ENCODE measurements around the gene PSKH1. TPM values are rescaled to one million over a fixed set of nuclear protein-coding genes. Genes with fewer than 3 reads are reported as not detected.
"Not testable (repeated sequence)": the region's sequence is repeated elsewhere in the genome, so short reads cannot be mapped to it uniquely, and the experiment has no call there.

PSKH1 gene
- total and polyA plus RNA-seq, 2 donors from 2014 or later = 23.6 to 33.2 TPM

DNA sequence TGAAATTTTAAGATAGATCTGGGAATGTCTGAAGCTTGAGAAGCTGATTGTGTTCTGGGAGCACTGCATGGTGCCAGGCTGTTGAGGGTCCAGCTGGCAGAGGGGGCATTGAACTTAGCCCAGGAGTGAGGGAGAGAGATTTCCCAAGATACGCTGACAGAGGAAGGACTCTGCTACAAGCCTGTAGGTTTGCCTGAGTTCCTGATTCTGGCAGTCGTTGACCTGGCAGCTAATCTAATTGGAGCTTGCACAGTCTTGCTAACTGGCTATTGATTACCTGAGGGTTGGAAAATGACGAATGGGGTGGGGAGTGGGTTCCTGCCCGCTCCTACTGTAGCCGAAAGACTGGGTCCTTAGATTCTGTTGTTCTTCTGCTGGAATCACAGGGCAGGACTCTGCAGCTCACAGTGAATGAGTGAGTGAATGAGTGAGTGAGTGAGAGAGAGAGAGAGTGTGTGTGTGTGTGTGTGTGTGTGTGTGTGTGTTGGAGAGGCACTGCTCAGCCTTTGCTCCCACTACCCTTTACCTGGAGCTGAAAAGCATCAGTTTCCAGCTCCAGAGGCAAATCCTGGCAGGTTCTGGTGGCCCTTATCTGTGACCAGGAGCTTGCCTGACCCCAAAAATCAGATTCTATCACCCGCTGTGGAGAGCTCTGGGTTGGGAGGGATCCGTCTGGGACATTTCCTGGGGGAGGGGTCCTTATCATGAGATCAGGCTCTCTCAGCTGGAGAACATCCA lies 21.9 kb downstream of the PSKH1 start:
- H3K4me3 ChIP-seq (ENCODE audit: low read length in 3 of 3) = no peak overlapping the region
- TF ChIP-seq, protein P1, sequence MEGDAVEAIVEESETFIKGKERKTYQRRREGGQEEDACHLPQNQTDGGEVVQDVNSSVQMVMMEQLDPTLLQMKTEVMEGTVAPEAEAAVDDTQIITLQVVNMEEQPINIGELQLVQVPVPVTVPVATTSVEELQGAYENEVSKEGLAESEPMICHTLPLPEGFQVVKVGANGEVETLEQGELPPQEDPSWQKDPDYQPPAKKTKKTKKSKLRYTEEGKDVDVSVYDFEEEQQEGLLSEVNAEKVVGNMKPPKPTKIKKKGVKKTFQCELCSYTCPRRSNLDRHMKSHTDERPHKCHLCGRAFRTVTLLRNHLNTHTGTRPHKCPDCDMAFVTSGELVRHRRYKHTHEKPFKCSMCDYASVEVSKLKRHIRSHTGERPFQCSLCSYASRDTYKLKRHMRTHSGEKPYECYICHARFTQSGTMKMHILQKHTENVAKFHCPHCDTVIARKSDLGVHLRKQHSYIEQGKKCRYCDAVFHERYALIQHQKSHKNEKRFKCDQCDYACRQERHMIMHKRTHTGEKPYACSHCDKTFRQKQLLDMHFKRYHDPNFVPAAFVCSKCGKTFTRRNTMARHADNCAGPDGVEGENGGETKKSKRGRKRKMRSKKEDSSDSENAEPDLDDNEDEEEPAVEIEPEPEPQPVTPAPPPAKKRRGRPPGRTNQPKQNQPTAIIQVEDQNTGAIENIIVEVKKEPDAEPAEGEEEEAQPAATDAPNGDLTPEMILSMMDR (IDR thresholded peaks at IDR 0.05; ENCODE audit: borderline replicate concordance, extremely low read depth, insufficient read depth) = no peak

DNA sequence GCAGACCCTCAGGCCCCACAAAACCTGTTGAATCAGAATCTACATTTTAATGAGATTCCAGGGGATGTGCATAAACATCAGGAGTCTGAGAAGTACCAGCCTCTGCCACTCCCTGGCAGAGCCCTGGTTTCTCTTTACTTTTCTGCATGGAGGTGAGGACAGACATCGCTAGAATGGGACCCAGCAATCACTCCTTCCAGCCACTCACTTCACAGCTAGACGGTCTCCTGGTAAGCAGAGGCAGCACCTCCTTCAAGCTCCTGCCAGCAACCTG lies 22.4 kb downstream of the PSKH1 start:
- H3K9ac ChIP-seq (ENCODE audit: low read length in 3 of 3); H3K9me3 ChIP-seq (ENCODE audit: control insufficient read depth in 2 of 3, insufficient read depth in 1 of 3, low read length in 3 of 3); intact Hi-C loops (cut with DNase I); H3K27me3 ChIP-seq (ENCODE audit: control insufficient read depth, insufficient read depth, low read length); H3K27ac ChIP-seq (ENCODE audit: low read depth in 2 of 2, low read length in 2 of 2); DNase-seq; H3K4me3 ChIP-seq (ENCODE audit: low read length in 3 of 3); FAIRE-seq: not testable (repeated sequence)
- Histone ChIP-seq H3K4me1 (ENCODE audit: control insufficient read depth in 2 of 3, insufficient read depth in 2 of 3, low read depth in 1 of 3, low read length in 3 of 3) (peaks cover 0 to 21% (median 17%) of the 10 kb centered on the region in 3 donors), H3K36me3 (ENCODE audit: control insufficient read depth in 2 of 3, insufficient read depth in 3 of 3, low read length in 3 of 3) (peaks cover 0 to 18% (median 6%) of the 10 kb centered on the region in 3 donors)

More for the DNA sequence above, 21.9 kb downstream of the PSKH1 start:
- no peak overlapping the region for H3K27ac ChIP-seq (ENCODE audit: low read depth in 2 of 2, low read length in 2 of 2)
- no peaks in the 10 kb centered on the region for H3K9me3 ChIP-seq (ENCODE audit: control insufficient read depth in 2 of 3, insufficient read depth in 1 of 3, low read length in 3 of 3)
- H3K4me1 ChIP-seq (ENCODE audit: control insufficient read depth in 2 of 3, insufficient read depth in 2 of 3, low read depth in 1 of 3, low read length in 3 of 3) = peaks cover 0 to 21% (median 17%) of the 10 kb centered on the region in 3 donors
- intact Hi-C loops (cut with DNase I) = no loop called here
- H3K27me3 ChIP-seq (ENCODE audit: control insufficient read depth, insufficient read depth, low read length) = no peaks in the 10 kb centered on the region
- no peak for FAIRE-seq
- H3K9ac ChIP-seq (ENCODE audit: low read length in 3 of 3) = no peak overlapping the region
- DNase-seq = no peak
- H3K36me3 ChIP-seq (ENCODE audit: control insufficient read depth in 2 of 3, insufficient read depth in 3 of 3, low read length in 3 of 3) = peaks cover 0 to 18% (median 11%) of the 10 kb centered on the region in 3 donors

DNA sequence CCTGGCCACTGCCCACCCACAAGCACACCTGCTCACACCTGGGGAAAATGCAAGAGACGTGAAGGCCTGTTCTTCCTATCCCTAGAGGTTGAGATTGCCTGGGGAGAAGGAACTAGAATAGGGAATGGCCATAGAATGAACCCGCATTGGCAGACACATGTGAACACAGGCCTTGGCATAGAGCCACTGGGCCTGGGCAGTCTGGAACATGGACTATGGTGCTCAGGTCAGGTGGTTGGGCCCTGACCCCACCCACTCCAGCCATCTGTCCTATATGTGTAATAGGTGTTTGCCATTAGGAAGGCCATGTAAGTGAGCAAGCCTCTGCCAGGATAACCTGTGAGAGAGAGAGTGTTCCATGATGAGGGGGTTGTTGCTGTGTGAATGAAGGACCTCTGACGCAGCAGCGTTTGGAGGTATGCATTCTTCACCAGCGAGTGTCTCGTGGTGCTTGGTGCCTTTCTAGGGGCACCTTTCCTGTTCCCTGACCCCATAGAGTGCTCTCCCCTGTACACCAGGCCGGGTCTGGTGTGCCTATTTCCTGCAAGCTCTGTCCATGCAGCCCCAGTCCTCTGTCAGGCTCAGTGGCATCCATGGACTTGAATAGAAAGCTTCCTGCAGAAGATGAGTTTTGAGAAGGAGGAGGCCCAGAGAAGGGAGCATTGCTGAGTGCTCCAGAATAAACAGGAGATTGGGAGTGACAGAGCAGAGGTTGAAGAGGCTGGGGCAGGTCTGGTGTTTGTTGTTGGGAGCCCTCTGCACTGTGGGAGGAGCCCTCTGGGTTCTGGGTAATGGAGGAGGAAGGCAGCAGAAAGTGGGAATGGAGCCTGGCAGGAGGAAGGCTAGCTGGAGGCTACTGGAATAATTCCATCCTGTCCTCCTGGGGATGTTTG lies 23.0 kb downstream of the PSKH1 start:
- Histone ChIP-seq H3K9ac (ENCODE audit: low read length in 3 of 3) (no peak overlapping the region), H3K4me1 (ENCODE audit: control insufficient read depth in 2 of 3, insufficient read depth in 2 of 3, low read depth in 1 of 3, low read length in 3 of 3) (peaks cover 0 to 21% (median 17%) of the 10 kb centered on the region in 3 donors), H3K4me3 (ENCODE audit: low read length in 3 of 3) (no peak overlapping the region), H3K27me3 (ENCODE audit: control insufficient read depth, insufficient read depth, low read length) (no peaks in the 10 kb centered on the region), H3K27ac (ENCODE audit: low read depth in 2 of 2, low read length in 2 of 2) (no peak overlapping the region), H3K36me3 (ENCODE audit: control insufficient read depth in 2 of 3, insufficient read depth in 3 of 3, low read length in 3 of 3) (peaks cover 0 to 16% (median 6%) of the 10 kb centered on the region in 3 donors), H3K9me3 (ENCODE audit: control insufficient read depth in 2 of 3, insufficient read depth in 1 of 3, low read length in 3 of 3) (no peaks in the 10 kb centered on the region)
- TF ChIP-seq, protein P1 (IDR thresholded peaks at IDR 0.05; ENCODE audit: borderline replicate concordance, extremely low read depth, insufficient read depth) = no peak
- no peak for FAIRE-seq
- DNase-seq = no peak
- intact Hi-C loops (cut with DNase I) = no loop called here
